Measurements from ENCODE around the gene TSGA10IP. TPM values are rescaled to one million over a fixed set of nuclear protein-coding genes. Genes with fewer than 3 reads are reported as not detected.

The TSGA10IP gene
- total RNA-seq, 3 donors from 2014 or later: 0.19 TPM; not detected in 2

GRCh38 chr11:65899356-65900124 lies 45.7 kb upstream of the TSGA10IP start:
- peak; percentile 61 for ATAC-seq
- Histone ChIP-seq H3K4me1 (ENCODE audit: low read depth) (peaks cover 16% of the 10 kb centered on the region), H3K4me3 (no peak overlapping the region), H3K36me3 (ENCODE audit: low read depth) (no peaks in the 10 kb centered on the region), H3K9me3 (no peaks in the 10 kb centered on the region)
- intact Hi-C loops (cut with DNase I, micrococcal nuclease): no loop called here
- peak in 2 of 3 donors; percentile 71 to 82 for DNase-seq
- TF ChIP-seq CTCF (IDR thresholded peaks at IDR 0.05): no peak

GRCh38 chr11:65900125-65900898 lies 45.0 kb upstream of the TSGA10IP start, which contains the start of gene FOSL1:
FOSL1 (minus strand) TSS chr11:65900388; CDS start chr11:65900339, 49 bp downstream.
- no peak within 1 kb of the TSS for H3K4me3 ChIP-seq
- peaks cover 16% of the 10 kb centered on the region for H3K4me1 ChIP-seq (ENCODE audit: low read depth)
- ATAC-seq (peak; percentile 96), DNase-seq (peak; percentile 96 to 97 (median 96))
- H3K36me3 ChIP-seq (ENCODE audit: low read depth): no peaks in the 10 kb centered on the region
- TF ChIP-seq CTCF (IDR thresholded peaks at IDR 0.05): no peak
- intact Hi-C loops (cut with DNase I, micrococcal nuclease): no loop called here
- H3K9me3 ChIP-seq: no peaks in the 10 kb centered on the region

- intact Hi-C loops (cut with DNase I, micrococcal nuclease): no loop called here
- Histone ChIP-seq H3K4me3 (no peak overlapping the region), H3K4me1 (ENCODE audit: low read depth) (peaks cover 16% of the 10 kb centered on the region), H3K9me3 (no peaks in the 10 kb centered on the region), H3K36me3 (ENCODE audit: low read depth) (no peaks in the 10 kb centered on the region)
- ATAC-seq (no peak), DNase-seq (no peak)
- TF ChIP-seq CTCF (IDR thresholded peaks at IDR 0.05): no peak
Measured at GRCh38 chr11:65900899-65901180, 44.4 kb upstream of the TSGA10IP start.

GRCh38 chr11:65903068-65903481 lies 42.2 kb upstream of the TSGA10IP start:
- H3K4me1 ChIP-seq (ENCODE audit: low read depth): peaks cover 16% of the 10 kb centered on the region
- H3K4me3 ChIP-seq: no peak overlapping the region
- no peak for DNase-seq
- no peaks in the 10 kb centered on the region for H3K36me3 ChIP-seq (ENCODE audit: low read depth)
- H3K9me3 ChIP-seq: no peaks in the 10 kb centered on the region
- no peak for ATAC-seq
- intact Hi-C loops (cut with DNase I, micrococcal nuclease): no loop called here
- no peak for TF ChIP-seq CTCF (IDR thresholded peaks at IDR 0.05)

GRCh38 chr11:65903715-65904114 lies 41.6 kb upstream of the TSGA10IP start:
- ATAC-seq (no peak), DNase-seq (no peak)
- H3K9me3 ChIP-seq: no peaks in the 10 kb centered on the region
- H3K36me3 ChIP-seq (ENCODE audit: low read depth): no peaks in the 10 kb centered on the region
- H3K4me1 ChIP-seq (ENCODE audit: low read depth): peaks cover 16% of the 10 kb centered on the region
- no peak overlapping the region for H3K4me3 ChIP-seq
- intact Hi-C loops (cut with DNase I, micrococcal nuclease): no loop called here
- TF ChIP-seq CTCF (IDR thresholded peaks at IDR 0.05): no peak

Data from mucosa of descending colon (tissue), 3 donors.